WI38 (cell line): ENCODE results near the gene CFTR.
A peak's percentile ranks its signal among the peaks of the same experiment; 100 is the strongest.
"Not testable (repeated sequence)": the region's sequence is repeated elsewhere in the genome, so short reads cannot be mapped to it uniquely, and the experiment has no call there.

ENCODE experiments used
- H3K4me3 ChIP-seq: 2 replicates; pipeline ENCODE4 v1.5.1; 2011; ENCODE audit warnings: low read depth, mild to moderate bottlenecking, control low read depth, low read length
- CTCF ChIP-seq: IDR thresholded peaks from 2 replicates; pipeline ENCODE4 v1.5.1; 2012; ENCODE audit warnings: low read depth, mild to moderate bottlenecking, control low read depth, low read length

The CFTR gene

GRCh38 chr7:117458977-117459583 is 20.7 kb upstream of the CFTR start:
- TF ChIP-seq CTCF: peak; percentile 22; the same call in 1 of the 2 replicates
- no peak overlapping the region for H3K4me3 ChIP-seq

GRCh38 chr7:117459735-117460134 is 20.1 kb upstream of the CFTR start:
- no peak overlapping the region for H3K4me3 ChIP-seq
- TF ChIP-seq CTCF: no peak

- not testable (repeated sequence) for H3K4me3 ChIP-seq
Observed at GRCh38 chr7:117460815-117461214, 19.0 kb upstream of the CFTR start.

- H3K4me3 ChIP-seq: no peak overlapping the region
- TF ChIP-seq CTCF: no peak
Observed at GRCh38 chr7:117468174-117468573, 11.7 kb upstream of the CFTR start.

- no peak overlapping the region for H3K4me3 ChIP-seq
- TF ChIP-seq CTCF: no peak
Observed at GRCh38 chr7:117470777-117471176, 9.0 kb upstream of the CFTR start.

- TF ChIP-seq CTCF: no peak
- H3K4me3 ChIP-seq: no peak overlapping the region
Observed at GRCh38 chr7:117472335-117472734, 7.5 kb upstream of the CFTR start.

- no peak for TF ChIP-seq CTCF
- H3K4me3 ChIP-seq: no peak overlapping the region
Observed at GRCh38 chr7:117476557-117477215, 3.1 kb upstream of the CFTR start.

- TF ChIP-seq CTCF: no peak
- H3K4me3 ChIP-seq: no peak overlapping the region
Observed at GRCh38 chr7:117478836-117479224, 995 bp upstream of the CFTR start.
